IMR-90 (cell line): ENCODE results near the gene FYB2. TPM values are rescaled to one million over a fixed set of nuclear protein-coding genes. Genes with fewer than 3 reads are reported as not detected.

Experiments used
- polyA plus RNA-seq, 3 experiments: library from polyadenylated mRNA; depleted of rRNA; stranded (reverse); fragments of >200 nt; gene quantifications; 2 replicates each; pipeline ENCODE4 v1.2.3, GENCODE V29; 2012; ENCODE audit warnings: low replicate concordance in 1 of 3
- total RNA-seq: library from RNA; depleted of rRNA; stranded (reverse); fragments of >200 nt; gene quantifications from 2 replicates; pipeline ENCODE4 v1.2.3, GENCODE V29; 2012; rRNA removed

FYB2 gene
- total and polyA plus RNA-seq, 2 of the 4 experiments (the other 2 are of a cell fraction), result under 0.01 TPM; not detected in 1

Other genes with a start within 250 kb of the FYB2 start
- 46.4 and 56.6 TPM in 2 replicates for gene PLPP3, start 239.8 kb downstream of the FYB2 start, total RNA-seq
- gene PLPP3, start 239.8 kb downstream of the FYB2 start, polyA plus RNA-seq (2012; rRNA removed), result 49.9 and 52.1 TPM in 2 replicates
- 1.4 and 2.2 TPM in 2 replicates for gene PRKAA2, start 174.1 kb downstream of the FYB2 start, total RNA-seq
- gene PRKAA2, start 174.1 kb downstream of the FYB2 start, polyA plus RNA-seq (2012; rRNA removed), result 0.56 and 0.72 TPM in 2 replicates
- not detected in 2 replicates for gene C8A, start 35.4 kb upstream of the FYB2 start, total RNA-seq
- gene C8A, start 35.4 kb upstream of the FYB2 start, polyA plus RNA-seq (2012; rRNA removed), result not detected in 2 replicates
- gene C8B, start 146.6 kb upstream of the FYB2 start, total RNA-seq, result not detected in 2 replicates
- not detected in 2 replicates for gene C8B, start 146.6 kb upstream of the FYB2 start, polyA plus RNA-seq (2012; rRNA removed)